Choroid plexus epithelial cell (primary cell): ENCODE results near the gene SCCPDH.
A peak's percentile ranks its signal among the peaks of the same experiment; 100 is the strongest.
"Not testable (repeated sequence)": the region's sequence is repeated elsewhere in the genome, so short reads cannot be mapped to it uniquely, and the experiment has no call there.

Experiments used
- DNase-seq: peaks from one replicate; pipeline ENCODE4 v3.0.0-alpha.2; 2010; ENCODE audit warnings: low read depth
- H3K4me3 ChIP-seq: 2 replicates; pipeline ENCODE4 v1.5.1; 2011; ENCODE audit warnings: low read depth, mild to moderate bottlenecking, control low read depth, low read length, moderate library complexity
- CTCF ChIP-seq: conservative IDR thresholded peaks from 2 replicates; pipeline ENCODE4 v1.5.1; 2011; ENCODE audit warnings: low read depth, mild to moderate bottlenecking, control low read depth, inconsistent platforms, low read length, moderate library complexity

Gene SCCPDH

GRCh38 chr1:246734866-246735265 lies 10.7 kb downstream of the SCCPDH start:
- DNase-seq: no peak
- no peak overlapping the region for H3K4me3 ChIP-seq
- no peak for TF ChIP-seq CTCF

- DNase-seq: no peak
- H3K4me3 ChIP-seq: no peak overlapping the region
- TF ChIP-seq CTCF: no peak
Observed at GRCh38 chr1:246735735-246736134, 11.5 kb downstream of the SCCPDH start.

- H3K4me3 ChIP-seq: no peak overlapping the region
- no peak for DNase-seq
- TF ChIP-seq CTCF: no peak
Observed at GRCh38 chr1:246742396-246742795, 18.2 kb downstream of the SCCPDH start.

- DNase-seq, H3K4me3 ChIP-seq: not testable (repeated sequence)
Observed at GRCh38 chr1:246746155-246746554, 21.9 kb downstream of the SCCPDH start.

- TF ChIP-seq CTCF: no peak
- no peak overlapping the region for H3K4me3 ChIP-seq
- DNase-seq: no peak
Observed at GRCh38 chr1:246748006-246748405, 23.8 kb downstream of the SCCPDH start.

GRCh38 chr1:246748867-246749266 lies 24.7 kb downstream of the SCCPDH start:
- H3K4me3 ChIP-seq: no peak overlapping the region
- DNase-seq: peak; percentile 6
- TF ChIP-seq CTCF: no peak

GRCh38 chr1:246750752-246751151 lies 26.5 kb downstream of the SCCPDH start:
- TF ChIP-seq CTCF: no peak
- no peak for DNase-seq
- no peak overlapping the region for H3K4me3 ChIP-seq
